Measurements from ENCODE around the gene CSNK1G3. TPM values are rescaled to one million over a fixed set of nuclear protein-coding genes. Genes with fewer than 3 reads are reported as not detected.

Gene CSNK1G3
- total RNA-seq, 1 experiment from 2014 or later: 48.3 TPM

- H4K8ac ChIP-seq (replicated peaks; ENCODE audit: insufficient read length, low read depth, low read length): no peak overlapping the region
Observed at GRCh38 chr5:123505633-123506032, 6.3 kb upstream of the CSNK1G3 start.

More at GRCh38 chr5:123505633-123506032, 6.3 kb upstream of the CSNK1G3 start:
- Histone ChIP-seq H4K20me1 (ENCODE audit: control insufficient read depth, insufficient read depth, insufficient read length) (no peaks in the 10 kb centered on the region), H3K23me2 (ENCODE audit: insufficient read length, low read depth, low read length, poor library complexity, severe bottlenecking) (no peaks in the 10 kb centered on the region), H3T11ph (ENCODE audit: low read length) (no peak overlapping the region), H2BK20ac (ENCODE audit: low read depth, low read length, poor library complexity, severe bottlenecking) (no peak overlapping the region), H3K56ac (ENCODE audit: insufficient read length, low read depth, low read length) (no peak overlapping the region), H2BK5ac (ENCODE audit: insufficient read length, low read length) (no peak overlapping the region), H3K4me2 (ENCODE audit: insufficient read depth, insufficient read length, low read length) (no peak overlapping the region), H3K79me1 (ENCODE audit: insufficient read depth, low read depth, low read length, poor library complexity, severe bottlenecking) (no peaks in the 10 kb centered on the region), H3K4me1 (ENCODE audit: insufficient read depth, low read length) (peaks cover 4% of the 10 kb centered on the region), H4K5ac (ENCODE audit: insufficient read length, low read depth, low read length) (no peak overlapping the region), H2BK15ac (ENCODE audit: low read depth, low read length) (no peak overlapping the region), H3K9ac (ENCODE audit: extremely low read depth, insufficient read length, low read length) (peak overlapping the region; percentile 14), H3K14ac (ENCODE audit: insufficient read depth, low read length) (no peak overlapping the region), H3K23ac (ENCODE audit: insufficient read length, low read depth, low read length) (no peak overlapping the region), H2BK12ac (ENCODE audit: insufficient read length, low read depth, low read length) (no peak overlapping the region), H4K91ac (ENCODE audit: insufficient read length, low read depth, low read length) (no peak overlapping the region), H2AFZ (ENCODE audit: low read length) (no peak overlapping the region), H2BK120ac (ENCODE audit: low read depth, low read length, poor library complexity, severe bottlenecking) (no peak overlapping the region), H3K4ac (ENCODE audit: low read depth, low read length) (no peak overlapping the region), H3K79me2 (ENCODE audit: insufficient read depth, low read length) (no peaks in the 10 kb centered on the region), H3K18ac (ENCODE audit: insufficient read length, low read depth, low read length) (no peak overlapping the region), H3K27ac (ENCODE audit: insufficient read length, low read depth, low read length) (no peak overlapping the region), H3K9me3 (ENCODE audit: control insufficient read depth, low read depth, low read length) (no peaks in the 10 kb centered on the region), H2AK5ac (ENCODE audit: insufficient read length, low read length) (no peak overlapping the region), H3K27me3 (ENCODE audit: insufficient read depth, low read length) (no peaks in the 10 kb centered on the region)
- H3K4me1 Mint-ChIP-seq: peaks cover 9 to 14% of the 10 kb centered on the region in 2 experiments
- H3K27ac Mint-ChIP-seq: no peak overlapping the region
- DNase-seq: no peak
- no CpG with 5 or more reads among the region's 2 CpGs for WGBS (ENCODE audit: extremely low coverage, insufficient read length, low lambda C conversion rate)
- H3K9me3 Mint-ChIP-seq: no peaks in the 10 kb centered on the region
- H3K36me3 Mint-ChIP-seq (ENCODE audit: insufficient read depth in 1 of 3, low read depth in 3 of 3): no peaks in the 10 kb centered on the region
- no peaks in the 10 kb centered on the region for H3K27me3 Mint-ChIP-seq (ENCODE audit: low read depth)
- no peak overlapping the region for H3K4me3 Mint-ChIP-seq
- TF ChIP-seq, protein P1, sequence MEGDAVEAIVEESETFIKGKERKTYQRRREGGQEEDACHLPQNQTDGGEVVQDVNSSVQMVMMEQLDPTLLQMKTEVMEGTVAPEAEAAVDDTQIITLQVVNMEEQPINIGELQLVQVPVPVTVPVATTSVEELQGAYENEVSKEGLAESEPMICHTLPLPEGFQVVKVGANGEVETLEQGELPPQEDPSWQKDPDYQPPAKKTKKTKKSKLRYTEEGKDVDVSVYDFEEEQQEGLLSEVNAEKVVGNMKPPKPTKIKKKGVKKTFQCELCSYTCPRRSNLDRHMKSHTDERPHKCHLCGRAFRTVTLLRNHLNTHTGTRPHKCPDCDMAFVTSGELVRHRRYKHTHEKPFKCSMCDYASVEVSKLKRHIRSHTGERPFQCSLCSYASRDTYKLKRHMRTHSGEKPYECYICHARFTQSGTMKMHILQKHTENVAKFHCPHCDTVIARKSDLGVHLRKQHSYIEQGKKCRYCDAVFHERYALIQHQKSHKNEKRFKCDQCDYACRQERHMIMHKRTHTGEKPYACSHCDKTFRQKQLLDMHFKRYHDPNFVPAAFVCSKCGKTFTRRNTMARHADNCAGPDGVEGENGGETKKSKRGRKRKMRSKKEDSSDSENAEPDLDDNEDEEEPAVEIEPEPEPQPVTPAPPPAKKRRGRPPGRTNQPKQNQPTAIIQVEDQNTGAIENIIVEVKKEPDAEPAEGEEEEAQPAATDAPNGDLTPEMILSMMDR (conservative IDR thresholded peaks at IDR 0.05): no peak

All from H9 (cell line).